Measurements from ENCODE around the gene FAM120AOS.

DNA sequence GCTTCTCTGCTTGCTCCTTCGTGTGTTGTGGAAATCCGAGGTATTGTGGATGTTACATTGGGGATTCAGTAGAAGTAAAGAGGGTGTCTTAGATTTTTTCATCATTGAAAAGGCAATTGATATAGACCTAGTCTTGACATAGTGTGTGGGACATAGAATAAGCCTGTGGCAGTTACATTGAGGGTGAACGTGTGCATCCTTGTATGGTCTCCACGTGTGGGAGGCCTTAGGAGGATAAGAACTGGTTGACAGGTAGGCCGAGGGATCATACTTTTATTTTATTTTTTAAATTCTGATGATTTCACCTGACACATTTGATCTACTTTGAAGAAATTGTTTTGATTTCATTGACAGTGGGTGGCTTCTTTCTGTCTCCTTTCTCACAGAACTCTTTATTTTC is 17.0 kb upstream of the FAM120AOS start:
- TF ChIP-seq, protein P1, sequence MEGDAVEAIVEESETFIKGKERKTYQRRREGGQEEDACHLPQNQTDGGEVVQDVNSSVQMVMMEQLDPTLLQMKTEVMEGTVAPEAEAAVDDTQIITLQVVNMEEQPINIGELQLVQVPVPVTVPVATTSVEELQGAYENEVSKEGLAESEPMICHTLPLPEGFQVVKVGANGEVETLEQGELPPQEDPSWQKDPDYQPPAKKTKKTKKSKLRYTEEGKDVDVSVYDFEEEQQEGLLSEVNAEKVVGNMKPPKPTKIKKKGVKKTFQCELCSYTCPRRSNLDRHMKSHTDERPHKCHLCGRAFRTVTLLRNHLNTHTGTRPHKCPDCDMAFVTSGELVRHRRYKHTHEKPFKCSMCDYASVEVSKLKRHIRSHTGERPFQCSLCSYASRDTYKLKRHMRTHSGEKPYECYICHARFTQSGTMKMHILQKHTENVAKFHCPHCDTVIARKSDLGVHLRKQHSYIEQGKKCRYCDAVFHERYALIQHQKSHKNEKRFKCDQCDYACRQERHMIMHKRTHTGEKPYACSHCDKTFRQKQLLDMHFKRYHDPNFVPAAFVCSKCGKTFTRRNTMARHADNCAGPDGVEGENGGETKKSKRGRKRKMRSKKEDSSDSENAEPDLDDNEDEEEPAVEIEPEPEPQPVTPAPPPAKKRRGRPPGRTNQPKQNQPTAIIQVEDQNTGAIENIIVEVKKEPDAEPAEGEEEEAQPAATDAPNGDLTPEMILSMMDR (IDR thresholded peaks at IDR 0.05), result no peak
- no peak for TF ChIP-seq POLR2A (IDR thresholded peaks at IDR 0.05)
